Dermis blood vessel endothelial cell (primary cell): Measurements from ENCODE around the gene TMEM117. TPM values are rescaled to one million over a fixed set of nuclear protein-coding genes. Genes with fewer than 3 reads are reported as not detected.
"Not testable (repeated sequence)": the region's sequence is repeated elsewhere in the genome, so short reads cannot be mapped to it uniquely, and the experiment has no call there.

Experiments
- DNase-seq: peaks from one replicate; pipeline ENCODE4 v3.0.0; 2010
- total RNA-seq: library from RNA; depleted of rRNA; stranded (reverse); fragments of >200 nt; gene quantifications from 2 replicates; pipeline ENCODE4 v1.2.3, GENCODE V29; 2014

Gene TMEM117
- total RNA-seq, 1 donor from 2014 or later = 4.8 TPM

DNA sequence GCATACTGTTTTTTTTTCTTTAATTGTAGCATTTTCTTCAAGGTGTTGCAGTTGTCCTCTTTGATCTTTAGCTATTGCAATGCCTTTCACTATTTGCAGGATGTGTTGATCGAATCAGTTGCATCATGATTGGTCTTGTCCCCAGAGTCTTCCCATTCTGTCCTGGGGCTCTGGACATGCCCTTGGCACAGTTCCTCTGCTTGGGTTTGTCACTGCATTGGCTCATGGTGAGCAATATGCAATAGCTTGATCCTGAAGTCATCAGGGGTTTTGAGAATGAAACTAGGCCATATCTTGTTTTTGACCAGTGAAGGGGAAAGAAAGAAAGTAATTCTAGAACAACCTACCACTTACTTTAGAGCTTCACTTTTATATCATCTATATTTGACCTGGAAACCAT is 281.5 kb downstream of the TMEM117 start:
- no peak for DNase-seq

GRCh38 chr12:44118946-44119345 is 283.1 kb downstream of the TMEM117 start:
- DNase-seq = no peak

DNA sequence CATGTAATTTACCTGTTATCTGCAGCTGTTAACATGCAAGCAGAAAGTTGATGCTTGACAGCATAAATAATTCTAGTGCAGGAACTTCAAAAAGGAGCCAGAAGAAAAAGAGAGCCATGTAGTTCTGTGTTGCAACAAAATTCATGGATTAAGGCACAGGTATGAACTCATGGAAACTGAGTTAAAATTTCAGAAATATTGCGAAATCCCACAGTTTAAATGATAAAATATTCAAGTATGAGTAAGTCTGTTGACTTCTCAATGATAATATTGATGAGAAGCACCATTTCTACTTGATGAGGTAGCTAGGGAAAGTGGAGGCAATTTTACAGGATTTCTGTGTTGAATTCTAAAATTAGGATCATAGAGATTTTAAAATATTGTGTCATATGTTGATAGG is 290.9 kb downstream of the TMEM117 start:
- no peak for DNase-seq

GRCh38 chr12:44127966-44128710 is 292.3 kb downstream of the TMEM117 start:
- DNase-seq = no peak

DNA sequence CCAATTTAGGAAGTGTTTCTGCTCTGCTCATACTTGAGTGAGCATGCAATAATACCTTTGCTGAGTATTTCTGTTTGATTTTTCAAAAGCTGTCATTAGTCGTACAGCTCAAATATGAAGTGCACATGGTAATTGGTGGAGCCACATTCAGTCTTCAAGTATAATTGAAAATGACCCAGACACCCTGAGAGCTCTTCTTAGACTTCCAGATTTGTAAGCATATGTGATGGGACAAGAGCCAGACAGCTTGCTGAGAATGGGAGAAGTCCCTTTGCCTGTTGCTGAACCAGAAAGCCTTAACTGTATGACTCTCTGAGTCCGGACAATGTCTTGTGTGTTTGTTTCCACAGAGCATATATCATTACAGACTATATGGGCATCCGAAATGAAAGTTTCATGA is 307.3 kb downstream of the TMEM117 start:
- DNase-seq = no peak

DNA sequence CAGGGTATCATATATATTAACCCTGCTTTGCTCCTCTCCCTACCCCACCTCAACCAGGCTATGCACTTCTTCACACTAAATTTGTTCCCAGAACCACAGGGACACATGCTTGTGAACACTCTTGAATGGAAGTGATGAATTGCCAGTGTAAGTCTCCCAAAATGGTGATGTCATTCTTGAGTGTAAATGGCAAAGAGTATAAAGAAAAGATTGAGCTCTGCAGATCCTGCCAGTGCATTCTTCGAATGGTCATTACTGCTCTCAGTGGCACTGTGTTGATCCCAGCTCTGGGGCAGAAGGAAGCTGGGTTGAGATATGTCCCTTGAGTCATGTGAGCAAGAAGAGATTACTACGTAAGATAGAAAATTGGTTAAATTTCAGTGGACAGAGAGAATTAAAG is 313.1 kb downstream of the TMEM117 start:
- no peak for DNase-seq

DNA sequence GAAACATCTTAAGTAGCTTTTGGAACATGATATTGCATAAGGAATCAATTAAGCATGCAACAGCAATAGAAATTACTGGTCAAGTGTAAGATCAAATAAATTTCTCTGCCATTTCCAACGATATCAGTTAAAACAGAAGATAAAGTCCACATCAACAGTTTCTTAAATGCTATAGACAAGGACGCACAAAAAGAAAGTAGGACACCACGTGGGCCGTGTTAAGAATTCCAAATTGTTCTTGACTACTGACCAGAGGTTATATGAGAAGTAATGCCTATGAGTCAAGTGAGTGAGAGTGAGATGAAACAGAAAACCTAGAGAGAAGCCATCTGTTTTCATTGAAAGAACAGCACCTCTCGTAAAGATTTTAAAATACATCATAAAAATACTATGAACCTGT is 318.2 kb downstream of the TMEM117 start:
- no peak for DNase-seq

GRCh38 chr12:44155358-44155757 is 319.5 kb downstream of the TMEM117 start:
- DNase-seq = no peak

GRCh38 chr12:44157359-44157758 is 321.5 kb downstream of the TMEM117 start:
- no peak for DNase-seq

DNA sequence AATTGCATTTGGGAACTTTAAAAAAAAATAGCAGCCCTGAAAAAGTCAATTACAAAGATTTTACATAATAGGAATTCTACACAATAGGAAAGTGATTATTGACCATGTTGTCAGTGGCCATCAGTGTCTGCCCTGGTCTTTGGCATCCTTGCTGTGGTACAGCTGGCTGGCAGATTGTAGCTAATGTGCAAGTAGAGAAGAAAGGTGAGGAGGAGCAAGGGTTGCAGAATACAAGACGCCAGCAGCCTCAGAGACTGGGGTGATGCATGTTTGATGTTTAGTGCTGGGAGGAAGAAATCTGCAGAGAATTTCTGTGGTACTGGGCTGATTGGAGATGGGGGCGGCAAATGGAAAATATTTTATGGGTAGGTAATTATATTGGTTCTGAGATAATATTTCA is 322.9 kb downstream of the TMEM117 start:
- DNase-seq = no peak

DNA sequence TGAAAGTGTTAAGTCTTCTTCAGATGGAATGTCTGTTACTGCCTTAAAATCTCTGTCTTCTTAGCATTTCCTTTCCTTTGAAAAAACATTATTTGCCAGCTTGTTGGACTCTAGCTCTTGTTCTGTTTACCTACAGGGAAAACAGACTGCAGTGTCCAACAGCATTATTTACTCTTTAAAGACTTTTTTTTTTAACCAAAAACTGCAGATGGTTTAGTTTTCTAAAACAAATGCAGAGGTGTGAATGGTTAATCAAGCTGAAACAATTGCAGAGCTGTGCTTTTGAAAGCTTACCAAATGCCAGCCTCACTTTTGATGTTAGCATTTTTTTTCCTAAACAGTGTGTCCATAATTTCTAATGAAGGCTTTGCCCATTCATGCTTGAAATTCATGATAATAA is 323.3 kb downstream of the TMEM117 start:
- no peak for DNase-seq

- DNase-seq = no peak
Observed at GRCh38 chr12:44159862-44160261, 324.0 kb downstream of the TMEM117 start.

GRCh38 chr12:44162961-44163360 is 327.1 kb downstream of the TMEM117 start:
- DNase-seq = no peak

GRCh38 chr12:44174053-44174452 is 338.2 kb downstream of the TMEM117 start:
- DNase-seq = no peak

- no peak for DNase-seq
Observed at GRCh38 chr12:44184499-44185206, 348.8 kb downstream of the TMEM117 start.

DNA sequence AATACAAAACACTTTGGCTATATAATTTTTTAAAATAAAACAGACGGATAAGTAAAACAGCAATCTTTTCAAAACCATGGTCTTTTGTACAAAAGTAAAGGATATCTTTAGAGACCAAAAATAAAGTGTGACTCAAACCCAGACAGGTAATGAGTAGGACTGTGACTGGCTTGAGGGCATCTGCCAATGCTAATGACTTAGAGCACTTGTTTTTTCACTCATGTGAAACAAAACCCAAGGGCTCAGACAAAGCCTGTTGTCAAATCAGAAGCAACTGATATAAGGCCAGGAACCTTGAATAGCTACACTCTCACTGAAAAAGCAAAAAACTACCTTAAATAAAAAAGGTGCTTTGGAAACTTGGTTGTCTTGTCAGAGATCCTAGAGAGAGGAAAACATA is 357.4 kb downstream of the TMEM117 start:
- no peak for DNase-seq

DNA sequence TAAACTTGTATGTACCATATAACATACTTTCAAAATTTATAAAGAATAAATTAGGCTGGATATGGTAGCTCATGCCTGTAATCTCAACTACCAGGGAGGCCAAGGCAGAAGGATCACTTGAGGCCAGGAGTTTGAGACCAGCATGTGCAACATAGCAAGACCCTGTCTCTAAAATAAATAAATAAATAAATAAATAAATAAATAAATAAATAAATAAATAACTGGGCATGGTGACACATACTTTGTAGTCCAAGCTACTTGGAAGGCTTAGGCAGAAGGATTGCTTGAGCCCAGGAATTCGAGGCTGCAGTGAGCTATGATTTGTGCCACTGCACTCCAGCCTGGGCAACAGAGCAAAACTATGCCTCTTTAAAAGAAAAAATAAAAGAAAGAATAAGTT is 359.8 kb downstream of the TMEM117 start:
- not testable (repeated sequence) for DNase-seq

GRCh38 chr12:44206045-44206444 is 370.2 kb downstream of the TMEM117 start:
- DNase-seq = no peak

DNA sequence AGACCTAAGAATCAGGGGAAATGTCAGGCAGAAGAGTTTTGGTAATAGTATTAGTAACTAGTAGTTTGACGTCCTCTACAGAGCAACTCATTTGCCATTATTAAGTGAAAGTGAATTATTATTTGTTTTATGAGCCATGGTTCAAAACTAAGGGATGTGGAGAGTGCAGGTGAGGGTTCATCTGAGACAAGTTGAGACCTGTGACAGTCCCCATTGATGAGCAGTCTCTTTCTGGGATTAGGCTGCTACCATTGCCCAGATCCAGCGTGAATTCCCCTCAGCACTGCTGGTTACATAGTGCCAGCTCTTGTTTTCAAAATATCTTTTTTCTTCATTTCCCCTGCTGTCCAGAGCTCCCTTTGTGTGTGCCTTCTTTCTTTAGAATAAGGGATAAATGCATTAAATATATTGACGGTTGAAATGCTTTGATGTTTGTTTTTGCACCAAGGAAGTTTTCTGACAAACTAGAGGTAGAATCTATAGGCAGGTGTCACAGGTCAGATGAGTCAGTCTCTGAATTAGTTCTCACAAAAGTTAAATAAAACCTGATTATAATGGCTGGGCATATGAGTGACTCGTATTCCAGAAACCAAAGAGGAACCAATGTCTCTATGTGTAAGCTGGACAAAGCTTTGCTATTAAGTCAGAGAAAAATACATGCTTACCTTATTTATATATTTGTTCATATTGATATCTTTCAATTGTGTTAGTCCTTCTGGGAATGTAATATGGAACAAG is 381.4 kb downstream of the TMEM117 start:
- DNase-seq = no peak

- no peak for DNase-seq
Observed at GRCh38 chr12:44223736-44224135, 387.9 kb downstream of the TMEM117 start.

- no peak for DNase-seq
Observed at GRCh38 chr12:44224399-44225148, 388.7 kb downstream of the TMEM117 start.

- DNase-seq = no peak
Observed at GRCh38 chr12:44225149-44225510, 389.2 kb downstream of the TMEM117 start.

GRCh38 chr12:44227616-44228015 is 391.7 kb downstream of the TMEM117 start:
- DNase-seq = no peak
